ENCODE data around the gene CAPN2. TPM values are rescaled to one million over a fixed set of nuclear protein-coding genes. Genes with fewer than 3 reads are reported as not detected.
"Not testable (repeated sequence)": the region's sequence is repeated elsewhere in the genome, so short reads cannot be mapped to it uniquely, and the experiment has no call there.

The CAPN2 gene
- total and polyA plus RNA-seq, 2 experiments from 2014 or later: 8.4 to 17.8 TPM

DNA sequence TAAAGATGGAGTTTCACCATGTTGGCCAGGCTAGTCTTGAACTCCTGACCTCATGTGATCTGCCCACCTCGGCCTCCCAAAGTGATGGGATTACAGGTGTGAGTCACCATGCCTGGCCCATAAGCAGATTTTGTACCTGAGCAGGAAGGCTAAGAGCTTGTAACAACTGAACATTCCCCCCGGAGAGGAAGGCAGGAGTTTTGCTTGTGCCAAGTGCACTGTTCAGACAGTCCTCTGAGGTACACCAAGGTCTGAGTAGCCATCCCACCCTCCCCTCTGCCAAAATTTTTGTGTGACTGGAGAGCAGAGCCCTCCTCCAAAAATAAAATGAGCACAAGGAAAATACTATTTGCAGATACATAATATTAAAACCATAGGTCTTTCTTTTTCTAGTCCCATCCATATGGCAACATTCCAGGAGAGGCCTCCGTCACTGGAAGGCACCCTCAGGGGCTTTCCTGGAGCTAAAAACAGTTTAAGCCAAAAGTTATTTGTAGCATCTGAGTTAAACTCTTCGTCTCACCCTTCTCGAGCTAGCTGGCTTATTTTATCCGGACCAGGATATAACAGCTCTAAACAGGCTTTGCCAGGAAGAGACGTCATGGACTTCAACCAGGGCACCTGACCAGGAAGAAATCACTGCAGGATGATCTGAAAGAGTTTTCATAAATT is 27.2 kb downstream of the CAPN2 start (continued):
- TF ChIP-seq EZH2 (IDR thresholded peaks at IDR 0.05; ENCODE audit: low read depth, unreplicated experiment) (no peak), STAT1 (IDR thresholded peaks at IDR 0.05; ENCODE audit: unreplicated experiment) (no peak), ZNF114 (CRISPR knock-in tag; IDR thresholded peaks at IDR 0.05) (no peak), POLR2AphosphoS5 (IDR thresholded peaks at IDR 0.05; ENCODE audit: low read depth) (no peak)
- TF ChIP-seq, protein P1, sequence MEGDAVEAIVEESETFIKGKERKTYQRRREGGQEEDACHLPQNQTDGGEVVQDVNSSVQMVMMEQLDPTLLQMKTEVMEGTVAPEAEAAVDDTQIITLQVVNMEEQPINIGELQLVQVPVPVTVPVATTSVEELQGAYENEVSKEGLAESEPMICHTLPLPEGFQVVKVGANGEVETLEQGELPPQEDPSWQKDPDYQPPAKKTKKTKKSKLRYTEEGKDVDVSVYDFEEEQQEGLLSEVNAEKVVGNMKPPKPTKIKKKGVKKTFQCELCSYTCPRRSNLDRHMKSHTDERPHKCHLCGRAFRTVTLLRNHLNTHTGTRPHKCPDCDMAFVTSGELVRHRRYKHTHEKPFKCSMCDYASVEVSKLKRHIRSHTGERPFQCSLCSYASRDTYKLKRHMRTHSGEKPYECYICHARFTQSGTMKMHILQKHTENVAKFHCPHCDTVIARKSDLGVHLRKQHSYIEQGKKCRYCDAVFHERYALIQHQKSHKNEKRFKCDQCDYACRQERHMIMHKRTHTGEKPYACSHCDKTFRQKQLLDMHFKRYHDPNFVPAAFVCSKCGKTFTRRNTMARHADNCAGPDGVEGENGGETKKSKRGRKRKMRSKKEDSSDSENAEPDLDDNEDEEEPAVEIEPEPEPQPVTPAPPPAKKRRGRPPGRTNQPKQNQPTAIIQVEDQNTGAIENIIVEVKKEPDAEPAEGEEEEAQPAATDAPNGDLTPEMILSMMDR (conservative IDR thresholded peaks at IDR 0.05; ENCODE audit: low read depth in 2 of 2): no peak

DNA sequence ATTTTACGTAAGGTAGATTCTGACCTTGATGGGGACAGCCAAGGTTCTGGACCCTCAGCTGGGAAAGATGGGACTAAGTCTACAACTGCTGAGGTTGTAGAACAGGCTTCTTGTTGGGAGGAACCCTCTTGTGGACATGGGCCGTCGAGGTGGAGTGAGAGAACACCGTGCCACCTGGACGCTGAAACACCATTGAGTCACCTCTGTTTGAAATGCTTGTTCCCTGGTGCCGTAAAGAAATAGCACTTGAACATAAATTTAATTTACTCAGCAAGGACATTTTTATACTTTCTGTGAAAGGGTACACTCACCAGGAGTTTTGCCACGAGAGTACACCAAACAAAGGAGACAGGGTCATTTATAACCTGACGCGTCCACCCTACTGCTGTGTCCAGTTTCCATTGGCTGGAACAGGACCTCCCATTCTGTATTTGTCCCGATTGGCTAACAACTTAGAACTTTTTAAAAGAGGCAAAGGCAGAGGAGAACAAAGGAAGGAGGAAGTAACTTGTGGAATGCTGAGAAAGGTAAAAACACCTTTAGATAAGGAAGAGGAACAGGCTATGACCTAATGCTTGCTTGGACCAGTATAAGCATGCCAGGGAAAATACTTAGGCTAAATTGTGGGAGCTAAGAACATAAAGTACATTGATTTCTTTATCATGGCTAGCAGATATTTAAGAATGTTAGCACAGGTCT is 27.8 kb downstream of the CAPN2 start:
- H3K9me2 ChIP-seq (ENCODE audit: insufficient read depth); H3K27me3 ChIP-seq (ENCODE audit: insufficient read depth); H2AFZ ChIP-seq; H3K27me3 Mint-ChIP-seq (ENCODE audit: insufficient read depth, low read depth, poor library complexity); H3K27ac ChIP-seq (ENCODE audit: low read depth); H3K4me3 Mint-ChIP-seq; H3K4me1 ChIP-seq (ENCODE audit: insufficient read depth); H3K9me3 Mint-ChIP-seq; H4K20me1 ChIP-seq (replicated peaks; ENCODE audit: insufficient read depth); ATAC-seq; H3K36me3 ChIP-seq (ENCODE audit: insufficient read depth); H3K4me3 ChIP-seq; H3K36me3 Mint-ChIP-seq (ENCODE audit: low read depth); H3K79me2 ChIP-seq (replicated peaks; ENCODE audit: insufficient read depth); H3K27ac Mint-ChIP-seq; H3K4me2 ChIP-seq; H3F3A ChIP-seq (replicated peaks; ENCODE audit: low read depth); DNase-seq (ENCODE audit: low spot score): not testable (repeated sequence)
- peaks cover 12% of the 10 kb centered on the region for H3K4me1 Mint-ChIP-seq

DNA sequence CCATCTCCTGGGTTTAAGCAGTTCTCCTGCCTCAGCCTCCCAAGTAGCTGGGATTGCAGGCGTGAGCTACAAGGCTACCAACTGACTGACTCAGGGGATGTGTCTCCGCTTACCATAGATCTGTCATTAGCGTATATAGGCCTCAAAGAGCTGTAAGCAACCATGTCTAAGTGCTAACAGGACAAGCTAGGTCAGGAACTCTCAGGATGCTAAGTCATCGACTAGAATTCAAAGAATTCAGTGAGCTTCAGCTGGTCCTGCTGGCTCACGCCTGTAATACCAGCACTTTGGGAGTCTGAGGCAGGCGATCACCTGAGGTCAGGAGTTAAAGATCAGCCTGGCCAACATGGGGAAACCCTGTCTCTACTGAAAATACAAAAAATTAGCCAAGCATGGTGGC is 29.5 kb downstream of the CAPN2 start:
- Histone ChIP-seq H3K4me1 (ENCODE audit: insufficient read depth) (peaks cover 3% of the 10 kb centered on the region; the same call in 1 of the 2 replicates), H4K20me1 (replicated peaks; ENCODE audit: insufficient read depth) (no peaks in the 10 kb centered on the region), H2AFZ (no peak overlapping the region), H3K36me3 (ENCODE audit: insufficient read depth) (no peaks in the 10 kb centered on the region), H3K27me3 (ENCODE audit: insufficient read depth) (peaks cover 4% of the 10 kb centered on the region), H3K4me2 (no peak overlapping the region), H3K79me2 (replicated peaks; ENCODE audit: insufficient read depth) (no peaks in the 10 kb centered on the region), H3F3A (replicated peaks; ENCODE audit: low read depth) (no peaks in the 10 kb centered on the region), H3K4me3 (no peak overlapping the region), H3K9me2 (ENCODE audit: insufficient read depth) (no peaks in the 10 kb centered on the region), H3K27ac (ENCODE audit: low read depth) (no peak overlapping the region)
- Mint-ChIP-seq H3K4me3 (no peak overlapping the region), H3K27me3 (ENCODE audit: insufficient read depth, low read depth, poor library complexity) (peaks cover 2% of the 10 kb centered on the region), H3K4me1 (peaks cover 12% of the 10 kb centered on the region), H3K36me3 (ENCODE audit: low read depth) (no peaks in the 10 kb centered on the region; the same call in 1 of the 3 replicates), H3K9me3 (no peaks in the 10 kb centered on the region), H3K27ac (no peak overlapping the region)
- peak; percentile 31; the same call in 1 of the 3 replicates for ATAC-seq
- TF ChIP-seq ZNF331 (CRISPR knock-in tag; IDR thresholded peaks at IDR 0.05; ENCODE audit: low read depth) (no peak), JUNB (IDR thresholded peaks at IDR 0.05; ENCODE audit: unreplicated experiment) (no peak)
- DNase-seq (ENCODE audit: low spot score): peak; percentile 66
